ENCODE data around the gene USP20.

USP20 gene

DNA sequence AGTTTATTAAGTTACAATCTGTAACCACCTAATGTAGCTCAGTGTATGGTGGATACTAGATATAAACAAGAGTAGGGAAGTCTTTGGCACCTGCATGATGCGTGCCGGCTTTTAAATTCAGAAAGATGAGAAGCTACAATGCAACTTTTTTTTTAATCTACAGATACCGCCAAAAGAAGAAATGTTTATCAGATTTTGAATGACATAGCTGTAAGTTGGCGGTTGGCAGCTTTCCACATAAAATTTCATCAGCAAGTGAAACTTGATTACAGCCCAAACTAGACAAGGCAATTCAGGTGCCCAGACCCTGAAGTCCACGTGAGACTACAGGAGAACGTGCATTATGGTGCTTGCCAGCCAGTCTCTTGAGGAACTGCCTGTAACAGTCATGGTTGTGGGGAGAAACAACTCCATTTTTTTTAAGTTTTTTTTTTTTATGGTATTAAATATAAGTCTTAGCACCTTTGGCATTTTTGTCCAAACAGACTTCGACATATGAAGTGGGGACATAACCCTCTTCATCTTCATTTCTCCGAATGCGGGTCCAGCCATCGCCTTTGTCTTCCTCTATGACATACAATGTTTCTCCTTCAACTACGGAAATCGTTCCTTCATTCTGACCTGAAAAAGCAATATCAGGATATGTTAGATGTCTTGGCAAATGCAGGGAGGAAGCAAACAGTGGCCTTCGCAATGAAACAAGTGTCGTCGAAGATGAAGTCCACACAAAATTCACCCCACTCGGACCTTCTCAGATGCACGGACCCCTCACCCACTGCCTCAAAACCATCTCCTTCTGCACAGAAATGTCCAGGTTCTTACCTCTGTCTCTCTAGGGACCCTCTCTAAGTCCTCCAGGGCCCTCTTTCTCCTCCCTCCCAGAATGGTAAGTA, 60.4 kb downstream of the USP20 start:
- DNase-seq (ENCODE audit: extremely low spot score) = no peak
- ChIA-PET POLR2A (interaction anchor here (1.1 kb wide), 1 partner anchor 10 kb away, joined by 5 read pairs; no protein-coding TSS in a partner anchor), CTCF (no interaction called here)
- TF ChIP-seq SP1 (IDR thresholded peaks at IDR 0.05) (no peak), ELF4 (IDR thresholded peaks at IDR 0.05) (no peak), ZNF384 (IDR thresholded peaks at IDR 0.05) (no peak), PKNOX1 (IDR thresholded peaks at IDR 0.05) (no peak), SUZ12 (IDR thresholded peaks at IDR 0.05) (no peak), FOXA1 (IDR thresholded peaks at IDR 0.05) (no peak), CTBP1 (IDR thresholded peaks at IDR 0.05; ENCODE audit: borderline replicate concordance) (no peak), FOXM1 (IDR thresholded peaks at IDR 0.05; ENCODE audit: borderline replicate concordance) (no peak), BHLHE40 (IDR thresholded peaks at IDR 0.05; ENCODE audit: borderline replicate concordance) (no peak), ARNT (IDR thresholded peaks at IDR 0.05) (no peak)

DNA sequence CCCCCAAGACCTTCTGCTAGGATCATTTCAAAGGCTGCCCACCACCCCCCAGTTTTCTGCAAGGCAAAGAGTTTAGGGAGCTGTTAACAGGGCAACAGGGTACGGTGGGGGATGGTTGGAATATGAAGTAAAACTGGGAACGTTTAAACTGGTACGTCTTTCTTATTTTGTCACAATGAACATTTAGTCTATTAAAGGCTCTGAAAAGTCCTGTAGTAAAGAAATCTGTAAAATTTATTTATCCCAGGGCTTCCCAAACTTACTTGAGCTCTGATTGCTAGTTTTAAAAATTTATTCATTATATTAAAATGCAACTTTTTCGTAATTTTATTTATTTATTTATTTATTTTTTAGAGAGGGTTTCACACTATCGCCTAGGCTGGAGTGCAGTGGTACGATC, 62.0 kb downstream of the USP20 start:
- TF ChIP-seq BHLHE40 (IDR thresholded peaks at IDR 0.05; ENCODE audit: borderline replicate concordance) (no peak), CTBP1 (IDR thresholded peaks at IDR 0.05; ENCODE audit: borderline replicate concordance) (no peak), FOXK2 (IDR thresholded peaks at IDR 0.05) (no peak), ZNF384 (IDR thresholded peaks at IDR 0.05) (no peak), ELF4 (IDR thresholded peaks at IDR 0.05) (no peak), ARNT (IDR thresholded peaks at IDR 0.05) (no peak), SP1 (IDR thresholded peaks at IDR 0.05) (no peak), FOXM1 (IDR thresholded peaks at IDR 0.05; ENCODE audit: borderline replicate concordance) (no peak), SUZ12 (IDR thresholded peaks at IDR 0.05) (no peak), PKNOX1 (IDR thresholded peaks at IDR 0.05) (no peak), HDGF (IDR thresholded peaks at IDR 0.05; ENCODE audit: borderline replicate concordance) (no peak), FOXA1 (IDR thresholded peaks at IDR 0.05) (no peak)
- CTCF ChIA-PET = interaction anchor here (0.7 kb wide), 1 partner anchor 171 kb away, joined by 3 read pairs; no protein-coding TSS in a partner anchor
- DNase-seq (ENCODE audit: extremely low spot score) = no peak
- POLR2A ChIA-PET = no interaction called here

- POLR2A ChIA-PET = no interaction called here
Observed at GRCh38 chr9:129898185-129898584, 62.9 kb downstream of the USP20 start.

GRCh38 chr9:129899620-129900019, 64.4 kb downstream of the USP20 start:
- ChIA-PET POLR2A (no interaction called here), CTCF (no interaction called here)
- TF ChIP-seq NFRKB (IDR thresholded peaks at IDR 0.05) (no peak), BHLHE40 (IDR thresholded peaks at IDR 0.05; ENCODE audit: borderline replicate concordance) (no peak), PKNOX1 (IDR thresholded peaks at IDR 0.05) (no peak), HDGF (IDR thresholded peaks at IDR 0.05; ENCODE audit: borderline replicate concordance) (no peak), FOXM1 (IDR thresholded peaks at IDR 0.05; ENCODE audit: borderline replicate concordance) (no peak), ZNF384 (IDR thresholded peaks at IDR 0.05) (no peak), ARNT (IDR thresholded peaks at IDR 0.05) (no peak), L3MBTL2 (conservative IDR thresholded peaks at IDR 0.05) (no peak), CTBP1 (IDR thresholded peaks at IDR 0.05; ENCODE audit: borderline replicate concordance) (no peak), ELF4 (IDR thresholded peaks at IDR 0.05) (no peak), SUZ12 (IDR thresholded peaks at IDR 0.05) (no peak)
- no peak for DNase-seq (ENCODE audit: extremely low spot score)

More at GRCh38 chr9:129898185-129898584, 62.9 kb downstream of the USP20 start:
- CTCF ChIA-PET = no interaction called here
- TF ChIP-seq BHLHE40 (IDR thresholded peaks at IDR 0.05; ENCODE audit: borderline replicate concordance) (no peak), FOXM1 (IDR thresholded peaks at IDR 0.05; ENCODE audit: borderline replicate concordance) (no peak), L3MBTL2 (conservative IDR thresholded peaks at IDR 0.05) (no peak), TARDBP (IDR thresholded peaks at IDR 0.05) (no peak), ZNF384 (IDR thresholded peaks at IDR 0.05) (no peak), HDGF (IDR thresholded peaks at IDR 0.05; ENCODE audit: borderline replicate concordance) (no peak), SUZ12 (IDR thresholded peaks at IDR 0.05) (no peak), ARNT (IDR thresholded peaks at IDR 0.05) (no peak), FOXA1 (IDR thresholded peaks at IDR 0.05) (no peak), ELF4 (IDR thresholded peaks at IDR 0.05) (no peak), CTBP1 (IDR thresholded peaks at IDR 0.05; ENCODE audit: borderline replicate concordance) (no peak), FOXK2 (IDR thresholded peaks at IDR 0.05) (no peak), LEF1 (IDR thresholded peaks at IDR 0.05; ENCODE audit: borderline replicate concordance) (no peak), SP1 (IDR thresholded peaks at IDR 0.05) (no peak), NFRKB (IDR thresholded peaks at IDR 0.05) (no peak)
- no peak for DNase-seq (ENCODE audit: extremely low spot score)

DNA sequence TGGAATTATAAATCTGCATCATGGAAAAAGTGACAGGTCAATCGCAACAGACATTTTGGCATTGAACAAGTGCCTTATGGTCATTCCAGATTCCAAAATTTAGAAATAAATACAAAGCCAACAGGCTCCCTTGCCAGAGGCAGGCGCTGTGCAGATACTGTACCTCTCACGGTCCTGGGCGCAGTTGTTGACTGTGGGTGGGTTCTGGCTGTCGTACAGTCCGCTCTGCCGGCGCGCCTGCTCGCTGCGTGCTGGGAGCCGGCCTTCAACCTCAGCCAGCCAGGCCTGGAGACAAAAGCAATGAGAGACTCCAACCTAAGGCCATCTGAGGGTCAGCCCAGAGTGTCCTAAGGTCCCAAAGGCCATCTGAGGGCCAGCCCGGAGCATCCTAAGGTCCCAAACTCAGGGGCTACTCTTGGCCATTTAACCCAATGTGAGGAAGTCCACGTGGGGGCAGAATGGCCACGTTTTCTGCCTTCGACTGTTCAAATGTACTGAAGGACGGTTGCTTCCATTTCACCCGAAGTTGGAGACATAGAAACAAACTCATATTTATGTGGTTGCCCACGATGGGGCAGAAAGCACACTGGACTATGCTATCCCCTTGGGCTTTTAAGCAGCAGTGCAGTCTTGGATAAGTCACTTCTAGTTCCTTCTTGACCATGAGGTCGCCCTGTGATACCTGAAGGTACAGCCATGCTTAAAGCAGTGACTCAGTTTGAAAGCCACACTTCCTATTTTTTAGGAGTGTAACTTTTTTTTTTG, 65.2 kb downstream of the USP20 start:
- POLR2A ChIA-PET = no interaction called here
- DNase-seq (ENCODE audit: extremely low spot score) = no peak
- TF ChIP-seq FOXK2 (IDR thresholded peaks at IDR 0.05) (no peak), BHLHE40 (IDR thresholded peaks at IDR 0.05; ENCODE audit: borderline replicate concordance) (no peak), NFRKB (IDR thresholded peaks at IDR 0.05) (no peak), L3MBTL2 (conservative IDR thresholded peaks at IDR 0.05) (no peak), SUZ12 (IDR thresholded peaks at IDR 0.05) (no peak), TARDBP (IDR thresholded peaks at IDR 0.05) (no peak), CTBP1 (IDR thresholded peaks at IDR 0.05; ENCODE audit: borderline replicate concordance) (no peak), LEF1 (IDR thresholded peaks at IDR 0.05; ENCODE audit: borderline replicate concordance) (no peak), PKNOX1 (IDR thresholded peaks at IDR 0.05) (no peak), FOXA1 (IDR thresholded peaks at IDR 0.05) (no peak)
- CTCF ChIA-PET = no interaction called here
